Measurements from ENCODE around the gene RAB10. TPM values are rescaled to one million over a fixed set of nuclear protein-coding genes. Genes with fewer than 3 reads are reported as not detected.

RAB10 gene
- total and polyA plus RNA-seq, 4 donors: 37.6 to 149 (median 85.2) TPM

GRCh38 chr2:26034637-26034992 lies 731 bp downstream of the RAB10 start:
- TF ChIP-seq CTCF (IDR thresholded peaks at IDR 0.05; ENCODE audit: control extremely low read depth, extremely low read depth): no peak
- H3K9me3 ChIP-seq (ENCODE audit: control insufficient read depth in 4 of 4, insufficient read depth in 3 of 4, low read length in 3 of 4): no peaks in the 10 kb centered on the region
- WGBS, 2 donors: 0 to 1% methylated on average over 18 of the region's 18 CpGs
- H3K27ac ChIP-seq (ENCODE audit: low read depth in 1 of 2, low read length in 1 of 2): peak overlapping the region; percentile 91 to 95
- peak overlapping the region; percentile 64 for H3K4me3 ChIP-seq
- no peaks in the 10 kb centered on the region for H3K27me3 ChIP-seq (ENCODE audit: control insufficient read depth in 3 of 3, insufficient read depth in 3 of 3, low read length in 2 of 3)
- DNase-seq (peak; percentile 17 to 58 (median 49)), ATAC-seq (ENCODE audit: insufficient read depth, low FRiP score) (no peak)
- peaks cover 0 to 15% (median 6%) of the 10 kb centered on the region in 5 donors for H3K4me1 ChIP-seq (ENCODE audit: control insufficient read depth in 5 of 5, insufficient read depth in 5 of 5, low read length in 5 of 5)
- peaks cover 0 to 4% (median 1%) of the 10 kb centered on the region in 4 donors for H3K36me3 ChIP-seq (ENCODE audit: control insufficient read depth in 4 of 4, insufficient read depth in 4 of 4, low read length in 4 of 4)
- peak overlapping the region; percentile 87 to 92 for H3K9ac ChIP-seq (ENCODE audit: insufficient read depth in 1 of 2, low read length in 2 of 2)

- no peak for TF ChIP-seq CTCF (IDR thresholded peaks at IDR 0.05; ENCODE audit: control extremely low read depth, extremely low read depth)
- ATAC-seq (ENCODE audit: insufficient read depth, low FRiP score) (no peak), DNase-seq (peak in 2 of 3 donors; percentile 16 to 21)
- Histone ChIP-seq H3K9me3 (ENCODE audit: control insufficient read depth in 4 of 4, insufficient read depth in 3 of 4, low read length in 3 of 4) (no peaks in the 10 kb centered on the region), H3K4me1 (ENCODE audit: control insufficient read depth in 5 of 5, insufficient read depth in 5 of 5, low read length in 5 of 5) (peaks cover 0 to 15% (median 7%) of the 10 kb centered on the region in 5 donors), H3K27ac (ENCODE audit: low read depth in 1 of 2, low read length in 1 of 2) (peak overlapping the region in 1 of 2 donors; percentile 34), H3K4me3 (peak overlapping the region; percentile 64), H3K27me3 (ENCODE audit: control insufficient read depth in 3 of 3, insufficient read depth in 3 of 3, low read length in 2 of 3) (no peaks in the 10 kb centered on the region), H3K36me3 (ENCODE audit: control insufficient read depth in 4 of 4, insufficient read depth in 4 of 4, low read length in 4 of 4) (peaks cover 0 to 4% (median 1%) of the 10 kb centered on the region in 4 donors), H3K9ac (ENCODE audit: insufficient read depth in 1 of 2, low read length in 2 of 2) (peak overlapping the region; percentile 87 to 92)
- WGBS, 2 donors: 2 to 4% methylated on average over 12 of the region's 12 CpGs
Measured at GRCh38 chr2:26035090-26035743, 1.3 kb downstream of the RAB10 start.

GRCh38 chr2:26039603-26040323 lies 5.9 kb downstream of the RAB10 start:
- DNase-seq (no peak), ATAC-seq (ENCODE audit: insufficient read depth, low FRiP score) (no peak)
- TF ChIP-seq CTCF (IDR thresholded peaks at IDR 0.05; ENCODE audit: control extremely low read depth, extremely low read depth): no peak
- peaks cover 8 to 11% (median 10%) of the 10 kb centered on the region in 5 donors for H3K4me1 ChIP-seq (ENCODE audit: control insufficient read depth in 5 of 5, insufficient read depth in 5 of 5, low read length in 5 of 5)
- 70 to 80% methylated on average over 9 of the region's 9 CpGs for WGBS, 2 donors
- H3K27me3 ChIP-seq (ENCODE audit: control insufficient read depth in 3 of 3, insufficient read depth in 3 of 3, low read length in 2 of 3): no peaks in the 10 kb centered on the region
- H3K27ac ChIP-seq (ENCODE audit: low read depth in 1 of 2, low read length in 1 of 2): no peak overlapping the region
- H3K4me3 ChIP-seq: no peak overlapping the region
- no peaks in the 10 kb centered on the region for H3K9me3 ChIP-seq (ENCODE audit: control insufficient read depth in 4 of 4, insufficient read depth in 3 of 4, low read length in 3 of 4)
- no peak overlapping the region for H3K9ac ChIP-seq (ENCODE audit: insufficient read depth in 1 of 2, low read length in 2 of 2)
- H3K36me3 ChIP-seq (ENCODE audit: control insufficient read depth in 4 of 4, insufficient read depth in 4 of 4, low read length in 4 of 4): peaks cover 0 to 6% (median 1%) of the 10 kb centered on the region in 4 donors
